ENCODE results near the gene RNF40.

DNA sequence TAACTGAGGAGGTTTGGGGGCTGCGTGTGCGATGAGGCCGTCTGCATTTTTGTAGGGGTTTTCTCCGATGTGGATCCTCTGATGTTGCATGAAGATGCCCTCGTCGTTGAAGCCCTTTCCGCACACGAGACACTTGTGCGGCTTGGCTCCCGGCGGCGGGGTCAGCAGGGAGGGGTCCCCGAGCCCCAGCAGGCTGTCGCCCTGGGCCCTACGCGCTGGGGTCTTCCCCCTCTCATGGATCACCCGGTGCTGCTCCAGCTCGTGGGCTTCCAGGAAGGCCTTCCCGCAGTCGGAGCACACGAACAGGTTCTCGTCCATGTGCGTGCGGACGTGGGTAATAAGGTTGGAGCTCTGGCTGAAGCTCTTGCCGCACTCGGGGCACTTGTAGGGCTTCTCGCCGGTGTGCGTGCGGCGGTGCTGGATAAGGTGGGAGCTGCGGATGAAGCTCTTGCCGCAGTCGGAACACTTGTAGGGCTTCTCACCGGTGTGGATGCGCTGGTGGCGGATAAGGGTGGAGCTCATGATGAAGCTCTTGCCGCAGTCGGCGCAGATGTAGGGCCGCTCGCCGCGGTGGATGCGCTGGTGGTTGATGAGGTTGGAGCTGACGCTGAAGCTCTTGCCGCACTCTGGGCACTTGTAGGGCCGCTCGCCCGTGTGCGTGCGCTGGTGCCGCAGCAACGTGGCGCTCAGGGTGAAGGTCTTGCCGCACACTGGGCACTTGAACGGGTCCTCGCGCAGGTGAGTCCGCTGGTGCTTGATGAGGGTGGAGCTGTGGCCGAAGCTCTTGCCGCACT, 20.6 kb downstream of the RNF40 start:
- TF ChIP-seq, protein P1, sequence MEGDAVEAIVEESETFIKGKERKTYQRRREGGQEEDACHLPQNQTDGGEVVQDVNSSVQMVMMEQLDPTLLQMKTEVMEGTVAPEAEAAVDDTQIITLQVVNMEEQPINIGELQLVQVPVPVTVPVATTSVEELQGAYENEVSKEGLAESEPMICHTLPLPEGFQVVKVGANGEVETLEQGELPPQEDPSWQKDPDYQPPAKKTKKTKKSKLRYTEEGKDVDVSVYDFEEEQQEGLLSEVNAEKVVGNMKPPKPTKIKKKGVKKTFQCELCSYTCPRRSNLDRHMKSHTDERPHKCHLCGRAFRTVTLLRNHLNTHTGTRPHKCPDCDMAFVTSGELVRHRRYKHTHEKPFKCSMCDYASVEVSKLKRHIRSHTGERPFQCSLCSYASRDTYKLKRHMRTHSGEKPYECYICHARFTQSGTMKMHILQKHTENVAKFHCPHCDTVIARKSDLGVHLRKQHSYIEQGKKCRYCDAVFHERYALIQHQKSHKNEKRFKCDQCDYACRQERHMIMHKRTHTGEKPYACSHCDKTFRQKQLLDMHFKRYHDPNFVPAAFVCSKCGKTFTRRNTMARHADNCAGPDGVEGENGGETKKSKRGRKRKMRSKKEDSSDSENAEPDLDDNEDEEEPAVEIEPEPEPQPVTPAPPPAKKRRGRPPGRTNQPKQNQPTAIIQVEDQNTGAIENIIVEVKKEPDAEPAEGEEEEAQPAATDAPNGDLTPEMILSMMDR (IDR thresholded peaks at IDR 0.05) = no peak
- no peak for TF ChIP-seq SIN3A (IDR thresholded peaks at IDR 0.05; ENCODE audit: borderline replicate concordance, insufficient read depth, low read depth, low read length)
- no peak for TF ChIP-seq POLR2AphosphoS5 (IDR thresholded peaks at IDR 0.05; ENCODE audit: low read depth, low read length)
- TF ChIP-seq, protein P2, sequence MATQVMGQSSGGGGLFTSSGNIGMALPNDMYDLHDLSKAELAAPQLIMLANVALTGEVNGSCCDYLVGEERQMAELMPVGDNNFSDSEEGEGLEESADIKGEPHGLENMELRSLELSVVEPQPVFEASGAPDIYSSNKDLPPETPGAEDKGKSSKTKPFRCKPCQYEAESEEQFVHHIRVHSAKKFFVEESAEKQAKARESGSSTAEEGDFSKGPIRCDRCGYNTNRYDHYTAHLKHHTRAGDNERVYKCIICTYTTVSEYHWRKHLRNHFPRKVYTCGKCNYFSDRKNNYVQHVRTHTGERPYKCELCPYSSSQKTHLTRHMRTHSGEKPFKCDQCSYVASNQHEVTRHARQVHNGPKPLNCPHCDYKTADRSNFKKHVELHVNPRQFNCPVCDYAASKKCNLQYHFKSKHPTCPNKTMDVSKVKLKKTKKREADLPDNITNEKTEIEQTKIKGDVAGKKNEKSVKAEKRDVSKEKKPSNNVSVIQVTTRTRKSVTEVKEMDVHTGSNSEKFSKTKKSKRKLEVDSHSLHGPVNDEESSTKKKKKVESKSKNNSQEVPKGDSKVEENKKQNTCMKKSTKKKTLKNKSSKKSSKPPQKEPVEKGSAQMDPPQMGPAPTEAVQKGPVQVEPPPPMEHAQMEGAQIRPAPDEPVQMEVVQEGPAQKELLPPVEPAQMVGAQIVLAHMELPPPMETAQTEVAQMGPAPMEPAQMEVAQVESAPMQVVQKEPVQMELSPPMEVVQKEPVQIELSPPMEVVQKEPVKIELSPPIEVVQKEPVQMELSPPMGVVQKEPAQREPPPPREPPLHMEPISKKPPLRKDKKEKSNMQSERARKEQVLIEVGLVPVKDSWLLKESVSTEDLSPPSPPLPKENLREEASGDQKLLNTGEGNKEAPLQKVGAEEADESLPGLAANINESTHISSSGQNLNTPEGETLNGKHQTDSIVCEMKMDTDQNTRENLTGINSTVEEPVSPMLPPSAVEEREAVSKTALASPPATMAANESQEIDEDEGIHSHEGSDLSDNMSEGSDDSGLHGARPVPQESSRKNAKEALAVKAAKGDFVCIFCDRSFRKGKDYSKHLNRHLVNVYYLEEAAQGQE (IDR thresholded peaks at IDR 0.05; ENCODE audit: insufficient read depth in 1 of 2, low read depth in 2 of 2, low read length in 1 of 2) = no peak
